CD4-positive, alpha-beta T cell treated with Interferon gamma for 1 hour (primary cell): ENCODE results near the gene GPR142.

Source experiments
- DNase-seq: peaks from one replicate; pipeline ENCODE4 v3.0.0-alpha.2; 2020

Gene GPR142

DNA sequence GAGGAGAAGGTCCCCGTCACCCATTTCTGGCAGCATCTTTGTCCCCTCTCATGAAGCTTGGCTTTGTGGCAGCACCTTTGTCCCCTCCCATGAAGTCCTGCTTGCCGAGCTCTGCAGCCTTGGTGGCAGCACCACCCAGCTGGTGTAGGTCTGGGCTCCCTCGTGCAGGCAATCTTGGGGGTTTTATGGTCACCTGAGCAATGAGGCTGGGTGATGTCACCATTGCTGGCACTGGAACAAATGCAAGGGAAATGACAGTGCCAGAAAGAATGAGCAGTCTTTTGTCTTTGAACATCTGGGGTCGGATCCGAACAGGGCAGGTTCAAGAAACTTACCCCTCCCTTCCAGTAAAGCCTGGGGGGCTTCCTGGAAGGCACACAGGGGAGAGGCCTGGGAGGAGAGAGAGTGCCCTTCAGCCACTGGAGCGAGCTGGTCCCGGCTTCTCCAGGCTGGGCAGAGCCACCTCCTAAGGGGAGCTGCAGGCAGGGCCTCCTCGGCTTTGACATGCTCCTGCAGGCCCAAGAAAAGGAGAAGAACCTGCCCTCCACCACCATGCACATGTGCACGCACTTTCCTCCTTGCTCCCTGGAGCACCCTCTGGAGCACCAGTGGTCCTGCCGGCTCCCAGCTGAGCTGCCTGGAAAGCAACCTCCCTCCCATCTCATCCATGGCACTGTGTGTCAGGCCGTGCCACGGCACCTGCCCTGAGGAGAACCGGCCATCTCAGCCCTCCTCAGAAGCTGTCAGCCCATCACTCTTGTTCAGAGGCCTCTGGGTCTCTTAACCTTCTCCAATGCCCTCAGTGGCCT, 21.7 kb upstream of the GPR142 start:
- DNase-seq = no peak

DNA sequence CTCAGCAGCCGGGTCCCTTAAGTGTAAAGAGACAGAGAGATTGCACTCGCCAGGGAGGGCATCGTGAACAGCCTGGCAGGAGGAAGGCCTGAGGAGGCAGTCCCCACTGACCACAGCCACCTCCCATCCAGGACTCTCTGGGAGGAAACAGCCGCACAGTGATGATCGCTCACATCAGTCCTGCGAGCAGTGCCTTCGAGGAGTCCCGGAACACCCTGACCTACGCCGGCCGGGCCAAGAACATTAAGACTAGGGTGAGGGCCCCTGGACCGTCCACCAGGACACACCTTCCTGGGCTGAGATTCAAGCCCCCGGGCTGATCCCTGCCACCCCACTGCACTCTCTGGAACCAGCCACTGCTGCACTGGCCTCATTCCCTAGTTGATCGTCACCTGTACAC, 19.7 kb upstream of the GPR142 start:
- no peak for DNase-seq

DNA sequence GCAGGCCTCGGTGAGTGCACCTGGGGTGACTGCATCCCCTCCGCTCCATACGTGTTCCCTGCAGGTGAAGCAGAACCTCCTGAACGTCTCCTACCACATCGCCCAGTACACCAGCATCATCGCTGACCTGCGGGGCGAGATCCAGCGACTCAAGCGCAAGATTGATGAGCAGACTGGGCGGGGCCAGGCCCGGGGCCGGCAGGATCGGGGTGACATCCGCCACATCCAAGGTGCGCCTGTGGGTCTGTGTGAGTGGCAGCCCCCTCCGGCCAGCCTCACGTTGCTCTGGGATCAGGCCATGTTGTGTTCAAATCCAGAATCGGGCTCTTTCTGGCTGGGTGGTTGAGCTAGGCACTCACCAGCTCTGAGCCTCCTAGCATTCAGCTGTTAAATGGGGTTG, 18.2 kb upstream of the GPR142 start:
- DNase-seq = no peak

DNA sequence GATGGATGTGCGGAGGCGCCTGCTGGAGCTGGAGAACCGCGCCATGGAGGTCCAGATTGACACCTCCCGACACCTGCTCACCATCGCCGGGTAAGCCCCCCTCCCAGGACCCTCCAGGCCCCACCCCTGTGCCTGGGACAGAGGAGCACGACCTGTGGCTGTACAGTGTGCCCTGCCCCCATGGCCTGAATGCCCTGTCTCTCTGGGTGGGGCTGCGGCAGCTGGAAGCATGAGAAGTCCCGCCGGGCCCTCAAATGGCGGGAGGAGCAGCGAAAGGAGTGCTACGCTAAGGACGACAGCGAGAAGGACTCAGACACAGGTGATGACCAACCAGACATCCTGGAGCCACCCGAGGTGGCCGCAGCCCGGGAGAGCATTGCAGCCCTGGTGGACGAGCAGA, 16.8 kb upstream of the GPR142 start:
- DNase-seq = no peak

DNA sequence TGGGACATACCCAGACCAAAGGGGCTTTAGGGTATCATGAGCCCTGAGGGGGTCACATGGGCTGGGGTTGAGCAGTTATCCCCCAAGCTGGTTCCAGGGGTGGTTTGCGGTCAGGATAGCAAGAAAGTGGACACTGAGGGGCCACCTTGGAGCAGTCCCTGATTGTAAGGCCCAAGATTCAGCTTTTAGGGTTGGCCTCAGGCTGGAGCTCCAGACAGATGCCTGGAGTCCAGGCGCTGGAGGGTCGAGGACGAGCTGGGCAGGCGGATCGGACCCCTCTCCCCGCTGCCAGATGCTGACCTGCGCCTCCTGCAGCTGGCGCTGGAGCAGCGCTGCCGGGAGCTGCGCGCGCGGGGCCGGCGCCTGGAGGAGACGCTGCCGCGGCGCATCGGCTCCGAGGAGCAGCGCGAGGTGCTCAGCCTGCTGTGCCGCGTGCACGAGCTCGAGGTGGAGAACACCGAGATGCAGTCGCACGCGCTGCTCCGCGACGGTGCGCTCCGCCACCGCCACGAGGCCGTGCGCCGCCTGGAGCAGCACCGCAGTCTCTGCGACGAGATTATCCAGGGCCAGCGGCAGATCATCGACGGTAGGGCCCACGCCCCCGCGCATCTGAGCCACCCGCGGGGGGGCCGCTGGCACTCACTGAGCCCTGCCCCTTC, 15.6 kb upstream of the GPR142 start:
- DNase-seq = no peak

DNA sequence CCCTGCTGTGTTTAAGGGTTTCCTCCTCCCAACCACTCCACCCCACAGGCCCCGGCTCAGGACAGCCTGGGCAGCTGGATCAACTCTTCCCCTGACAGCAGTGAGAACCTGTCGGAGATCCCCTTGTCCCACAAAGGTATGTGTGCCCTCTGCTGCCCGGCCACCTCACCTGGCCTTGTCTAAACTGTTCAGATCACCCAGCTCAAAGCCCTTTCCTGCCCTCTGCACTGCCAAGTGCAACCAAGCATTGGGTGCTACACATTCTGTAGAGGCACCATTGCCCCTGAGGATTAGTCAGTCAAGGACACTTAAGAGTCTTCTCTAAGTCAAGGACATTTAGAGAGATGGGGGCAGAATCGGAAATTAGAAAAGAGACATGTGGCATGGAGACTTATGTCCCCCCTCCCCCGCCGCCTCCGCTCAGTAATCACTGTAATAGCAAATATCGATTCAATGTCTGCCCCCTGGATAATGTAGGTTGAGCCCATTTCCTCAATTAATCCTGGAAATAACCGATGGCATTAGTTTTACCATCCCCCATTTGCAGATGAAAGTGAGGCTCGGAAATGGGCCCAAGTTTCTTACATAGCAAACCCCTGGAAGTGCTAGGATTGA, 13.8 kb upstream of the GPR142 start:
- no peak for DNase-seq

DNA sequence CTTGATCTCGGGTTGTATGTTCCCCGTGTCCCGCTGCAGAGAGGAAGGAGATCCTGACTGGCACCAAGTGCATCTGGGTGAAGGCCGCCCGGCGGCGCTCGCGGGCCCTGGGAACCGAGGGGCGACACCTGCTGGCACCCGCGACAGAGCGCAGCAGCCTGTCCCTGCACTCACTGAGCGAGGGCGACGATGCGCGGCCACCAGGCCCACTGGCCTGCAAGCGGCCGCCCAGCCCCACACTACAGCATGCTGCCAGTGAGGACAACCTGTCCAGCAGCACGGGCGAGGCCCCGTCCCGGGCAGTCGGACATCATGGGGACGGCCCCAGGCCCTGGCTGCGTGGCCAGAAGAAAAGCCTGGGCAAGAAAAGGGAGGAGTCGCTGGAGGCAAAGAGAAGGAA, 13.2 kb upstream of the GPR142 start:
- DNase-seq = peak; percentile 21

DNA sequence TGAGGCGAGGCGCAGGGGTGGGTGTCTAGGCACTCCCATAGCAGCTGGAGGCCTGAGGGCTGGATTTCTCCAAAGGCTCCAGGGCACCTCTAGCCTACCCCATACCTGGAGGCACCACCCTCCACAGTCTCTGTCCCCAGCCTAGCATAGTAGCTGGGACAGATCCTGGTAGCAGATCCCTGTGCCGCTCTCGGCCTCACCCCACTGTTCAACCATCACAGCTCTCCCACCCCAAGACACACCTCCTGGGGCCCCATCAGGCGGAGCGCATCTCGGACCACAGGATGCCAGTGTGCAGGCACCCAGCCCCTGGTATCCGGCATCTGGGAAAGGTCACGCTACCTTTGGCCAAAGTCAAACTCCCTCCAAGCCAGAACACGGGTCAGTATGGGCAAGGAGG, 12.7 kb upstream of the GPR142 start:
- no peak for DNase-seq

DNA sequence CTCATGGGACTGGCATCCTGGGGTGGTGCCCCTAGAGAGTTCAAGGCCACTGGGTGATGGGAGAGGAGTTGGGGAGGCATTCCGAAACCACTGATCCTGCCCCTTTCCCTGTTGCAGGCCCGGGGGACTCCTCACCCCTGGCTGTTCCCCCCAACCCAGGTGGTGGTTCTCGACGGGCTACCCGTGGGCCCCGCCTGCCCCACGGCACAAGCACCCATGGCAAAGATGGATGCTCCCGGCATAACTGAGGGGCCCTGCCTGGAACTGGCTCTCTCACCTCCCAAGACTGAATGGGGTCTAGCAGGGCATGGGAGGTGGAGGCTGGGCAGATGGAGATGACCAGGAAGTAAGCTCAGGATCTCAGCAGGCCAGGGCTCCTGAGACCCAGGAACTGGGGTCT, 12.2 kb upstream of the GPR142 start:
- no peak for DNase-seq

DNA sequence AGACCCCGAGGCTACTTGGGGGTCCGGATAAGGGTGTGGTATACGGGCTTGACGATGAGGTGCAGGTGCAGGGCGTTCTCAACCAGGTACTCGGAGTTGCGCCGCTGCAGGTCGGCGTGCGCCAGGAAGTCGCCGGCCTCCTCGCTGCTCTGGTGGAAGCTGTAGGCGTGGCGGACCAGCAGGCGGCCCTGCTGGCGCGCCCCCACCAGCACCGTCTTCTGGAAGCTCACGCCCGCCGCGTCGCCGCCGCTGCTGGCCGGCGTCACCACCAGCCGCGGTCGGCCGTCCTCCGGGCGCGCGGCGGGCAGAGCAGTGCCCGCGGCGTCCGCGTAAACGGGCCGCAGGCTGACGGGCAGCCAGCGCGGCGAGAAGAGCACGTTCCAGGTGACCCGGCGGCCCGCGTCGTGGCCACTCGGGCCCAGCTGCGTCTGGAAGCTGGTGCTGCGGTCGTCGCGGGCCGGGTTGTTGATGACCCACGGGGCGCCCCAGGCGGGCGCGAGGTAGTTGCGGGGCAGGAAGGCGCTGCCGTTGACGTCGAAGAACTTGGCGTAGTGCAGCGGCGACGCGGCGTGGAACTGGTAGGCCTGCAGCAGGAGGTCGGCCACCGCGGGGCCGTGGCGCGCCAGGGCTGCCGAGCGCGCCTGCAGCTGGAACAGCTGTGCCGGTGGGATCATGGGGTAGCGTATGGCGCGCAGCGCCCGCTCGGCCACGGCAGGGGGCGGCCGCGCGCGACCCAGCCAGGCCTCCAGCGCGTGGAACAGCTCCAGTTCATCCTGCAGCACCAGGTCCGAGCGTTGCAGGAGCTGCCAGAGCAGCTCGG, 10.4 kb upstream of the GPR142 start:
- no peak for DNase-seq

DNA sequence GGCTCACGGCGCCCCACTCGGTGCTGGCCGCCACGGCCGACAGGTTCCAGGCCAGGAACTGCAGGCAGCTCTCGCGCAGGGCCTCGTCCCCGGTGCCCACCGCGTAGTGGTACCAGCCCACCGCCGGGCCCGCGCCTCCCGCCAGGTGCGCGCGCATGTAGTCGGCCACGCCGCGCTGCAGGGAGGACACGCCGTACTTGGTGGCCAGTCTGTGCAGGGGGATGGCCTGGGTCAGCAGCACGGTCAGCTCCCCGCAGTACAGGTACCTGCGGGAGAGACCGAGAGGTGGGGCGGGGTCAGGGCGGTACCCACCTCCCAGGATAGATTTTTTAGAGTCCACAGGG, 9.9 kb upstream of the GPR142 start:
- DNase-seq = no peak

DNA sequence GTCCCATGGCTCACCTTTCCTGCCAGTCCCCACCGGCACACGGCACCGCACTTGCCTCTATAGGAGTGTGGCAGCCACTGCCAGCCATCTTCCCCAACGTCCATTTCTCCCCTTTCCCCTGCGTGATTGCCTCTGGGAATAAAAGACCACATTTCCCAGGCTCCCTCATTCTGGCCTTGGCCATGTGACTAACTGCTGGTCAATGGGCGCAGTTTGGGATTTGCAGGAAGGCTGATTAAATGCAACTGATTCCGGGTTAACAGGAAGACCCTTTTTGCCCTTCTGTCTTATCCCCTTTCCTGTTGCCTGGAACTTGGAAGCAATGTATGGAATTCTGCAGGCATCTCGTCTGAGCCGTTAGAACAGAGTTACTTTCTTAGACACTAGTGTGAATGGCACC, 8.6 kb upstream of the GPR142 start:
- DNase-seq = no peak

DNA sequence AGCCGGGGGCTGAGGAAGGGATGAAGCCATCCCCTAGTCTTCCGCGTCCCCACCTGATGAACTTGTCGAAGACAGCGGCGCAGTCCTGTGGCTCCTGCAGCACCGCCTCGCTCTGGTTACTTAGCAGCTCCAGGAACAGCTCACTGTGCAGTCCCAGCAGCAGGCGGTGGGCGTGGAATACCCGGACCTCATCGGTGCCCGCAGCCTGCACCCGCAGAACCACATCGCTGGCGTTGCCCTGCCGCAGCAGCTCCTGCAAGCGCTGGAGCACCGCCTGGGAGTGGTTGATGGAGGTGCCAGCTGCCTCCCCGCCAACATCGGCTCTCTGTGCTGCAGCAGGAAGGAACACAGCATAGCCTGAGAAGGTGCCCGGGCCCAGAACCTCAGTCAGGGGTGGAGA, 7.4 kb upstream of the GPR142 start:
- no peak for DNase-seq

DNA sequence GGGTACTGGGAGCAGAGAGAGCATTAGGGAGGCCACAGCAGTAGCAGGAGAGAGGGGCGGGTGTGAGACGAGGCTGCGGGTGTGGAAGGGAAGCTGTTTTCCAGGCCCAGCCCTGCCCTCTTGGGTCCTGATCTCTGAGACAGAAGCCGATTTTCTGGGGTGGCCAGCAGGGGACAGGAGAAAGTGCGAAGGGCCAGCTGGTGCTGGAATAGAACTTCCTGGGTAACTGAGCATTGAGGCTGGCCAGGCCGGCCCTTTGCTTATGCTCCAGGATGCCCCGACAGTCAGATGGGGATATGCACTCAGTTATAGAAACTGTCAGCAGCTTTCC, 6.4 kb upstream of the GPR142 start:
- no peak for DNase-seq

DNA sequence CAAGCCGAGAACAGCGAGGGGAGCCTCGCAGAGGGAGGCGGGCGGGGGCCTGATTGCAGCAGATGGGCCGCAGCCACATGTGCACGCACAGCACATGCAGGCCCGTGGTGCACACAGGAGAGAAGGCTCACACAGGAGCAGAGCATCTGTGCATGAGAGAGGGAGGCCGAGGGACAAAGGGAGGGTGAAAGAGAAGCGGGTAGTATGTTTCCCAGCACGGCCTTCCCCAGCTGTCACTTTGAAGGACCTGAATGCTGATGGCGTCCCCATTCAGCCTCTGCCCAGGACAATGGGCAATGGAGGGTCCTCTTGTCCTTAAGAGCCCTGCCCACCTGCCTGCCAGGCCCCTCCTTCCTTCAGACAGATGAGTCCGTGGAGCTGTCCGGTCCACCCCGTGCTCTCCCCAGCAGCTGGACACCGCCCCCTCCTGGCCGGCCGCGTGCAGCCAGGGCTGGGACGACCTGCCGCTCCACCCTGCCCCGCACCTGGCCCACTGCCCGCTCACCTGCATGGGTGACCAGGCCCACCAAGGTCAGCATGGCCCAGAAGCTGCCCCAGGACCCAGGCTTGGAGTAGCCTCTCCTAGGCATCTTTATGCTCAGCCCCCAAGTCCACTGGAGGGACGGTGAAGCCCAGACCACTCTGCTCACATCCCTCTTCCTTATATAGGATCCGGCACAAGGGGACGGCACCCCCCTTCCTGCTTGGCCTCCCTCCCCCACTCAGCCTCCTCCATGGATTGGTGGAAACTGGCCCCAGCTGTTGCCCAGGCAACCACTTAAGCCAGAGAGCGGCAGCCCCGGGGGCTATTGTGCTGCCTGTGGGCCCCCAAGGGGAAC, 5.9 kb upstream of the GPR142 start, which contains the start of gene BTBD17:
Gene BTBD17, minus strand, starts transcription at position 639 of the 839 bp plus-strand sequence. Its CDS starts 49 bp downstream, at position 590.
- peak; percentile 11 for DNase-seq

DNA sequence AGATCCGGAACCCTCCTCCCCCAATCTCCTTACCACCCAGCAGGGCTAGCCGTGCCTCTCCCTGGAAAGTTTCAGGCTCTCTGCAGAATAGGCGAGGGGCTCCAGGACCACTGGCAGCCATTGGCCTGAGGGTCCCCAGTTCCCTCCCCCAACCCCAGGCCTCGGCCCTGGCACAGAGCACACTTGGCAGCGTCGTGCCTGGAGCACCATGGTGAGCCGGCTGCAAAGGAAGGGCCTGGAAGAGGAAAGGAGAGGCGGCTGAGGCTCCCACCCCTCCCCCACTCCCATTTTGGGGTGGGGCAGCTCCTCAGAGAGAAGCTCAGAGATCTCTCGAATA, 5.3 kb upstream of the GPR142 start:
- no peak for DNase-seq

DNA sequence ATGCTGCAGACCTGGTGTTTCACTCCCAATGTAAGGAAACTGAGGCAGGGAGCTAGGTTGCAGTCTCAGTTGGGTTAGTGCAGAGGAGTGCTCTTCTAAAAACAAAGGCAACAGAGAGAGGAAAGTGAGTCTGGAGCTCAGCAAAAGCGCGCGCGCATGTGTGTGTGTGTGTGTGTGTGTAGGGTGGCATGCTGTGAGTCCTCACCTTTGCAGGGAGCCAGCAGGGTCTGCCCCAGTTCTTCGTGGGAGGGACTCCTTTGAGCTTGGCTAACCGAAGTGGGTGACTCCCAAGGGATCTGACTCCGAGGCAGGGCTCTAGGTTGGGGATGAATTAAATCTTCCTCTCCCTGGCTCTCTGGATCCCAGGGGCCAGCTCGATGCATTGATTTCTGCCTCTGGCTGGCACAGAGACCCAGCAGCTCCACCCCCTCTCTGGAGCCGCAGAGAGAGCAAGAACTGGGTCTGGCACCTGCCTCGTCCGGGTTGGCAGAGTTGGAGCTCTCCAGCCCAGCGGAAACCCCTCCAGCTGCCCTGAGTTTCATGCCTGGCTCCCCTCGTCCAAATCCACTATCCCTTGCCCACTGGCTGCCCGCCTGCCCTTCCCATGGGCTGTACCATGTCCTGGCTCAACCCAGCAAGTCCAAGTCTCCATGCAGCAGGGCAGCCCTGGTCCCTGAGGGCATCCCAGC, 4.4 kb upstream of the GPR142 start:
- DNase-seq = no peak

DNA sequence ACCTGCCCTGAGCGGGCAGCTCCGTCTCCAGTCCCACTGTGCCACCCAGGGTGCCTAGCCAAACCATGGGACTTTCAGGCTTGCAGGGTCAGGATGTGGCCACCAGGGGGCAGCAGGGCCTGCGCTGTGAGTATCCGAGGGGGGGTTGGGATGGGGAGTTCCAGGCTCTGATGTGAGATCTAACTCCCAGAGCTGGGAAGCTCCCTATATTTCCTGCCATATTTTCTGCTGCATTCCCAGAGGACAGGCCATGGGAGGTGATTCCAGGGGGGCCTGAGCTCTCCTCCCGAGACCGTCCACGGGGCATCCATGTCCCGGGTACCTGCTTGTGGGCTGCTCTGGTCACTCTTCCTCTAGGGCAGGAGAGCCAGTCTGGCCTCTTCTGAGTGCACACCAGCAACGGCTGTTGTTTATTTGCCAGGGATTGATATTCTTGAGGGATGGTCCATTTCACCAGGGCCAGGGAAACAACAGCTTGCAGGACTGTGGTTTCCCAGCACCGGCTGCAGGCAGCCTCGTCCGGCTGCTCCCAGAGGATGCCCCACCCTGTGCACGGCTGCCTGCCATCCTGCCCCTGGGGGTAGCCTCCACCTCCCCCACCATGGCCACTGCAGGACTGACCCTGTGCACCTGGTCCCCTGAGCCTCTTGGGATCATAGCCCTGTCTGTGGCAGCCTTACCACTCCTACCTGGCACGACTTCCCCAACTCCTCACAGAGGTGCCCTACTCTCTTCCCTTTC, 1.2 kb downstream of the GPR142 start:
- peak; percentile 59 for DNase-seq

DNA sequence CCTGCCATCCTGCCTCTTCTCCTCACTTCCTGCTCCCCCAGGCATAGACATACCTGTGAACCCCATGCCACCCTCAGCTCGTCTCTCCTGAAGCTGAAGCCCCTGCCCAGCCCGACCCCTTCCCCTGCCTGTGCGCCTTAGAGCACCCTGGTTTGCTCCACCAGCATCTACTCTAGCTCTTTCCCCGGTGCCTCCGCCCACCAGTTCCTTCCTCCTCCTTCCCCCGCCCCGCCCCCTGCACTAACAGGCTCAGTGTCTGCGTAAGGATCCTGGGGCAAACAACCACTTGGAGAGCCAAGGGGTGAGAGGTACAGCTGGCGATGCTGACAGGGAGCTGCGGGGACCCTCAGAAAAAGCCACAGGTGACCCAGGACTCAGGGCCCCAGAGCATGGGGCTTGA, 1.9 kb downstream of the GPR142 start:
- DNase-seq = peak; percentile 61

DNA sequence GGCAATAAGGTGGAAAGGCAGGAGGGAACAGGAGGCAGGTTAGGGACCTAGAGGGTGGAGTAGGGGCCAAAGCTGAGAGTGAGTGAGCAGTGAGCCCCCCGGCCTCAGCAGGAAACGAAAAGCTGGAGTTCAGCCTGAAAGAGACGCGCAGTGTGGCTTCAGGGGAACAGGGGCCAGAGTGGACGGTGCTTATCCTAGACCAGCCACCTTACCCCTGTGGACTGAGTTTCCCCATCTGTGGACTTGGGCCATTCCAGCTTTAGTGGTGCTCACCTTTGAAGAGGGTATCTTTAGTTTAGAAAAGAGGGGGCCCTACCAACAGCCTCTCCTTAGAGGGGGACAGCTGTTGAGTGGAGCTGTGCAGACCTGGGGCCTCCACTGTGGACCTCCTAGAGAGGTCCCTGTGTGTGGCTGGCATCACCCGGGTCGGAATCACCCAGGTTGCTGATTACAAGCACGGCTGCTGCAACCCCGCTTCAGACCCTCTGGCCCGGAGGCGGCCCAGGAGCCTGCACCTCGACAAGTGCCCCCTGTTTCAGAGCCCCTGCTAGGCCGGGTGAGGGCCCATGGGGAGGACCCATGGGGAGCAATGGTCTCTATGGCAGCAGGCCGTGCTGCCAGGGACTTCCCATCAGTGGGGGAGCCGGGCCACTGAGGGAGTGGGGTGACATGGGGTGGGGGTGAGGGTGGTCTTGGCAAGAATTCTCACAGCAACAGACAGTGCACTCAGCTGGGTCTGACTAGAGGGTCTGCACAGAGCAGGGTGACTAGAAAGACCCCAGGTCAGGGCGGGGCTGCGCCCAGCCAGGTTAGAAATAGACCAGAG, 2.6 kb downstream of the GPR142 start:
- DNase-seq = no peak
